Measurements from ENCODE around the gene ARHGAP15.

DNA sequence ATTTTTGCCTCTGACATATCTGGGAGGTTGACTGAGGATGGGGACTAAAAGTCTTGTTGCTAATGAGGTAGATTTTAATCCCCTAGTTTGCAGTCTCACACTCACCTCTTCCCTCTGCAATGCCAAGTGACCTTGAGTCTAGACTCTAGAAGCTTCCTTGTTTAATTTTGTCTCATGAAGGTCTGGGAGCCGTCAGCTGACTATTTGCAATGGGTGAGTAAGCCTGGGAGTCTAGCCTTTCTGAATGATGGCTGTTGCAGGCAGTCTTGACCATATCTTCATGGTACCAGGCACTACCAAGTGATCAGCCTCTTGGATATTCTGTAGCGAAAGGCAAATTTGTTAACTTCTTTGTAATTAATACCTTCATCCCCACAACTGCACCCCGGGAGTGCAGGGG, 61.2 kb downstream of the ARHGAP15 start:
- TF ChIP-seq, protein P1, sequence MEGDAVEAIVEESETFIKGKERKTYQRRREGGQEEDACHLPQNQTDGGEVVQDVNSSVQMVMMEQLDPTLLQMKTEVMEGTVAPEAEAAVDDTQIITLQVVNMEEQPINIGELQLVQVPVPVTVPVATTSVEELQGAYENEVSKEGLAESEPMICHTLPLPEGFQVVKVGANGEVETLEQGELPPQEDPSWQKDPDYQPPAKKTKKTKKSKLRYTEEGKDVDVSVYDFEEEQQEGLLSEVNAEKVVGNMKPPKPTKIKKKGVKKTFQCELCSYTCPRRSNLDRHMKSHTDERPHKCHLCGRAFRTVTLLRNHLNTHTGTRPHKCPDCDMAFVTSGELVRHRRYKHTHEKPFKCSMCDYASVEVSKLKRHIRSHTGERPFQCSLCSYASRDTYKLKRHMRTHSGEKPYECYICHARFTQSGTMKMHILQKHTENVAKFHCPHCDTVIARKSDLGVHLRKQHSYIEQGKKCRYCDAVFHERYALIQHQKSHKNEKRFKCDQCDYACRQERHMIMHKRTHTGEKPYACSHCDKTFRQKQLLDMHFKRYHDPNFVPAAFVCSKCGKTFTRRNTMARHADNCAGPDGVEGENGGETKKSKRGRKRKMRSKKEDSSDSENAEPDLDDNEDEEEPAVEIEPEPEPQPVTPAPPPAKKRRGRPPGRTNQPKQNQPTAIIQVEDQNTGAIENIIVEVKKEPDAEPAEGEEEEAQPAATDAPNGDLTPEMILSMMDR (IDR thresholded peaks at IDR 0.05), result no peak
- TF ChIP-seq POLR2AphosphoS5 (IDR thresholded peaks at IDR 0.05) (no peak), EP300 (IDR thresholded peaks at IDR 0.05) (no peak)

Measured in gastroesophageal sphincter (tissue), 3 donors.